Measurements from ENCODE around the gene ACOT8. TPM values are rescaled to one million over a fixed set of nuclear protein-coding genes. Genes with fewer than 3 reads are reported as not detected.

ACOT8 gene
- total and polyA plus RNA-seq, 12 donors: 33.7 to 134 (median 62.5) TPM

- Histone ChIP-seq H3K36me3 (replicated peaks in 1 of 2) (no peaks in the 10 kb centered on the region), H3K9me3 (replicated peaks in 1 of 3) (no peaks in the 10 kb centered on the region), H3K27me3 (no peaks in the 10 kb centered on the region), H3K27ac (peak overlapping the region in 1 of 5 donors; percentile 75), H3K4me1 (replicated peaks in 1 of 2) (peaks cover 12 to 15% of the 10 kb centered on the region in 2 donors), H3K4me3 (no peak overlapping the region)
- TF ChIP-seq, protein P1, sequence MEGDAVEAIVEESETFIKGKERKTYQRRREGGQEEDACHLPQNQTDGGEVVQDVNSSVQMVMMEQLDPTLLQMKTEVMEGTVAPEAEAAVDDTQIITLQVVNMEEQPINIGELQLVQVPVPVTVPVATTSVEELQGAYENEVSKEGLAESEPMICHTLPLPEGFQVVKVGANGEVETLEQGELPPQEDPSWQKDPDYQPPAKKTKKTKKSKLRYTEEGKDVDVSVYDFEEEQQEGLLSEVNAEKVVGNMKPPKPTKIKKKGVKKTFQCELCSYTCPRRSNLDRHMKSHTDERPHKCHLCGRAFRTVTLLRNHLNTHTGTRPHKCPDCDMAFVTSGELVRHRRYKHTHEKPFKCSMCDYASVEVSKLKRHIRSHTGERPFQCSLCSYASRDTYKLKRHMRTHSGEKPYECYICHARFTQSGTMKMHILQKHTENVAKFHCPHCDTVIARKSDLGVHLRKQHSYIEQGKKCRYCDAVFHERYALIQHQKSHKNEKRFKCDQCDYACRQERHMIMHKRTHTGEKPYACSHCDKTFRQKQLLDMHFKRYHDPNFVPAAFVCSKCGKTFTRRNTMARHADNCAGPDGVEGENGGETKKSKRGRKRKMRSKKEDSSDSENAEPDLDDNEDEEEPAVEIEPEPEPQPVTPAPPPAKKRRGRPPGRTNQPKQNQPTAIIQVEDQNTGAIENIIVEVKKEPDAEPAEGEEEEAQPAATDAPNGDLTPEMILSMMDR (IDR thresholded peaks at IDR 0.05): no peak
- no peak for TF ChIP-seq POLR2A (IDR thresholded peaks at IDR 0.05)
- intact Hi-C loops (cut with DNase I): no loop called here
- DNase-seq: no peak
- WGBS, 4 donors: 92 to 98% (median 95%) methylated on average over 5 of the region's 5 CpGs
These were observed 9.3 kb upstream of the ACOT8 start for GRCh38 chr20:45866454-45866853.

GRCh38 chr20:45863543-45864470 lies 6.6 kb upstream of the ACOT8 start:
- 83 to 90% (median 90%) methylated on average over 6 to 7 of the region's 7 CpGs for WGBS, 4 donors
- no peaks in the 10 kb centered on the region for H3K27me3 ChIP-seq
- H3K27ac ChIP-seq: no peak overlapping the region
- H3K4me1 ChIP-seq (replicated peaks in 1 of 2): peaks cover 9 to 18% of the 10 kb centered on the region in 2 donors
- no peaks in the 10 kb centered on the region for H3K9me3 ChIP-seq (replicated peaks in 1 of 3)
- TF ChIP-seq, protein P1 (IDR thresholded peaks at IDR 0.05): no peak
- TF ChIP-seq POLR2A (IDR thresholded peaks at IDR 0.05): no peak
- intact Hi-C loops (cut with DNase I): no loop called here
- no peaks in the 10 kb centered on the region for H3K36me3 ChIP-seq (replicated peaks in 1 of 2)
- DNase-seq: no peak
- H3K4me3 ChIP-seq: no peak overlapping the region

GRCh38 chr20:45861221-45862075 lies 4.3 kb upstream of the ACOT8 start:
- Histone ChIP-seq H3K9me3 (replicated peaks in 1 of 3) (no peaks in the 10 kb centered on the region), H3K36me3 (replicated peaks in 1 of 2) (no peaks in the 10 kb centered on the region), H3K4me3 (no peak overlapping the region), H3K27me3 (no peaks in the 10 kb centered on the region), H3K4me1 (replicated peaks in 1 of 2) (peaks cover 4 to 17% of the 10 kb centered on the region in 2 donors), H3K27ac (peak overlapping the region in 2 of 5 donors; percentile 1 to 51)
- intact Hi-C loops (cut with DNase I): no loop called here
- TF ChIP-seq POLR2A (IDR thresholded peaks at IDR 0.05): no peak
- TF ChIP-seq, protein P1 (IDR thresholded peaks at IDR 0.05): no peak
- peak in 1 of 7 donors; percentile 54 for DNase-seq
- 86 to 95% (median 94%) methylated on average over 7 of the region's 7 CpGs for WGBS, 4 donors
